HG02970 (cell line): ENCODE data around the gene FTCD.
"Not testable (repeated sequence)": the region's sequence is repeated elsewhere in the genome, so short reads cannot be mapped to it uniquely, and the experiment has no call there.

Experiments
- ATAC-seq: cut with Tn5 transposase; IDR thresholded peaks from one replicate; pipeline ENCODE4 v1.9.1; 2021; ENCODE audit warnings: mild to moderate bottlenecking, moderate library complexity, moderate number of reproducible peaks; ENCODE audit not compliant: unreplicated experiment, low FRiP score

The FTCD gene

DNA sequence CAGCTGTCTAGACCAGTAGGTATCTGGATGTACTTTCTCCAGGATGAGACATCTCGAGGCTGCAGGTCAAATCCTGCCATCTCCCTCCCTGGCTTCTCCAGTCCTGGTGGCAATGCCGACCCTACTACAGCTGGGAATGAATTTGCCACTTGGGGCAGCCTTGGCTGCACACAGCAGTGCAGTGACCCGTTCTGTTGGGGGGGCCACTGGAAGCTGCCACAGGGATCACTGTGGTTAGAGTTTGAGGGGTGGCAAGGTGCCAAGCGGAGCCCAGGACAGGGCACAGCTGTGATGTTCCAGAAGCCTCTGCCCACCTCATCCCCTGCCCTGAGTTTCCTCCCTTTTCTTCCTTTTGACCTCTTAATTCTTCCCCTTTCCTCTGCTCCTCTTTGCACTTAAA is 40.4 kb downstream of the FTCD start:
- ATAC-seq = no peak

DNA sequence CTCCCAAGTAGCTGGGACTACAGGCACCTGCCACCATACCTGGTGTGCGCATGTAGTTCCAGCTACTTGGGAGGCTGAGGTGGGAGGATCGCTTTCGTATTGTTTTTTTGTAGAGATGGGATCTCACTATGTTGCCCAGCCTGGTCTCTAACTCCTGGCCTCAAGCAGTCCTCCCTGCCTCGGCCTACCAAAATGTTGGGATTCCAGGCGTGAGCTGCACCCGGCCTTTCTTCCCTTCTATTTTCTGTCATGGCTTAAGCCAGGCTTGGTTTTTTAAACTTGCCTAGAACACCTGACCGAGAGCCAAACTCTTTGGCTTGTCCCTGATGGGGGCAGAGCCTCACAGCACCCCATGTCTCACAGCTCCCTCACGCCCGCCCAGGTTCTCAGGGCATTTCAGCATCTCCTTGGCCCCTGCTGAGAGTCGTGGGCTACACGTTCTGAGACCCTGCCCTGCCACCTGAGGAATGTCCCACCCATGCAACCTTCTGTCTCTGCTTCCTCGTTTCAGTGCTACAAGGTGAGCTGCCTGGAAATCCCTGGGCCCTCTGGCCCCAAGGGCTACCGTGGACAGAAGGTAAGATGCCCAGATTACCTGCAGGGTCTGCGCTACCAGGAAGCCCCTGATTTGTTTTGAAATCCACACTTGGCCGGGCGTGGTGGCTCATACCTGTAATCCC is 41.7 kb downstream of the FTCD start:
- ATAC-seq = no peak

DNA sequence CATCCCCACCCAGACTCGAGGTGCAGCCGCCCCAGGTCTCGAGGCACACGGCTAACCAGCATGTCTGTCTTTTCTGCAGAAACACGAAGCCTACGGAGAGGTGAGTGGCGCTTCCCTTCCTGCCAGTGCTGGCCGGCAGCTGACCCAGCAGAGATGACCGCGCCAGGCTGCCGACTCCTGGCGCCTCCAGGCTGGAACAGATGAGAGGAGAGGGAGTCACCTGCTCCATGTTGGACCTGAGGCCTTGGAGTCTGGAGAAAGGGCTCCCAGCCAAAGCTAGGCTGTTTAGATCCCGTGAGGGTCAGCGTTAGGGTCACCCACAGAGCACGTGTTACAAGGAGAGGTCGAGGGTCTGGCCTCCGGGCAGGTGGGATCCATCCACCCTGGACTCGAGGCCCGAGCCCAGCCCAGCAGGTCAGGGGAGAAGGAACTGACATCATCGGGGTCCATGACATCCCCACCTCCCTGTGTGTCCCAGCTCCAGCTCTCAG is 42.6 kb downstream of the FTCD start:
- ATAC-seq = no peak

DNA sequence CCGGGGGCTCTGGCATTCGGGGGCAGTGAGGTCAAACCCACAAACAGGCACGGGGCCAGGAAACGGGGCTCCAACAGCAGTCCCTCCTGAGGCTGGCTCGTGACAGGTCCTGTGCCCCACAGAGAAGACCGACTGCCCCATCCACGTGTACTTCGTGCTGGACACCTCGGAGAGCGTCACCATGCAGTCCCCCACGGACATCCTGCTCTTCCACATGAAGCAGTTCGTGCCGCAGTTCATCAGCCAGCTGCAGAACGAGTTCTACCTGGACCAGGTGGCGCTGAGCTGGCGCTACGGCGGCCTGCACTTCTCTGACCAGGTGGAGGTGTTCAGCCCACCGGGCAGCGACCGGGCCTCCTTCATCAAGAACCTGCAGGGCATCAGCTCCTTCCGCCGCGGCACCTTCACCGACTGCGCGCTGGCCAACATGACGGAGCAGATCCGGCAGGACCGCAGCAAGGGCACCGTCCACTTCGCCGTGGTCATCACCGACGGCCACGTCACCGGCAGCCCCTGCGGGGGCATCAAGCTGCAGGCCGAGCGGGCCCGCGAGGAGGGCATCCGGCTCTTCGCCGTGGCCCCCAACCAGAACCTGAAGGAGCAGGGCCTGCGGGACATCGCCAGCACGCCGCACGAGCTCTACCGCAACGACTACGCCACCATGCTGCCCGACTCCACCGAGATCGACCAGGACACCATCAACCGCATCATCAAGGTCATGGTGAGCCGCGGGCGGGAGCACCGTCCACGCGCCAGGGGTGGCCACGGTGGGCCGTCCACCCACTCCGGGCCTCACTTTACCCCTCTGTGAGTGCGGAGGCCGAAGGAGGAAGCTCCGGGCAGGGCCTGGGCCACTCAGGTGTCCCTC is 43.3 kb downstream of the FTCD start:
- ATAC-seq = no peak

- no peak for ATAC-seq
Measured at GRCh38 chr21:46111193-46111571, 44.2 kb downstream of the FTCD start.

GRCh38 chr21:46110499-46111192 is 44.7 kb downstream of the FTCD start:
- ATAC-seq = no peak

DNA sequence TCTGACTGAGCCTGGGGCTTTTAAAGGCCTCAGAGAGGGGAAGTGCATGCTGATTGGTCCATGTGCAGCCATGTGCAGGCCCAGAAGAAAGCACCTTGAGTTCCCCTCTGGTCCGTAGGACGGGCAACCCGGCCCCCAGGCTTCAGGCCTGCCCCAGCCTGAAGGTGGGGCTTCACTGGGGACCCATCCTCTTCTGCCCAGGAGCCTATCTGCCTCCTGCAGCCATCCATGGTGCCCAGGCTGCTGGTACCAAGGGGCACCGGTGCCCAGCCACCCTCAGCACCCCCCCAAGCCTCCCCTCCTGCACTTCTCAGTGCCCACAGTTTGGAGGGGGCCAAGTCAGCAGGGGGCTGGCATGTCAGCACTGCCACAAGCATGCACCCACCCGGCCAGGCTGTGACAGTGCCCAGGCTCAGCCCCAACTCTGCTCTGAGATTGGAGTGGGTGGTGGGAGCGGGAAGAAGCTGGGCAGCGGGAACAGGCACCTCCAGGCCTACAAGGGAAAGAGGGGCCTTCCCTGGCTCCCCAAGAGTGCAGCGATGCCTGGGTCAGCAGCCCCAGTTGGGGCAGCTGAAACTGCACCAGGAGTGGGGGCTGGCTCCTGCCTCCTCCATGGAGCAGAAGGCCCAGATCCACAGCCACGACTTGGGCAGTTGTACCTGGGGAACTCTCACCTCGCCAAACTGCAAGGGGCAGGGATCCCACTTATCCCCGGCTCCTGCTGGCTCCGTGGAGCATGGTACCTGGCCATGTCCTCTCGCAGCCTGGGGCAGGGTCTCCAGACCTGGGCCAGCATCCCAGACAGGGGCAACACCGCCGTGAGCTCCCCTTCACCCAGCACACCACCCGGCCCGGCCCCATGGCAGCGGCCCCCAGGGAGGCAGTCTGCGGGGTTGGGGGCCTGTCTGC is 45.8 kb downstream of the FTCD start:
- no peak for ATAC-seq

DNA sequence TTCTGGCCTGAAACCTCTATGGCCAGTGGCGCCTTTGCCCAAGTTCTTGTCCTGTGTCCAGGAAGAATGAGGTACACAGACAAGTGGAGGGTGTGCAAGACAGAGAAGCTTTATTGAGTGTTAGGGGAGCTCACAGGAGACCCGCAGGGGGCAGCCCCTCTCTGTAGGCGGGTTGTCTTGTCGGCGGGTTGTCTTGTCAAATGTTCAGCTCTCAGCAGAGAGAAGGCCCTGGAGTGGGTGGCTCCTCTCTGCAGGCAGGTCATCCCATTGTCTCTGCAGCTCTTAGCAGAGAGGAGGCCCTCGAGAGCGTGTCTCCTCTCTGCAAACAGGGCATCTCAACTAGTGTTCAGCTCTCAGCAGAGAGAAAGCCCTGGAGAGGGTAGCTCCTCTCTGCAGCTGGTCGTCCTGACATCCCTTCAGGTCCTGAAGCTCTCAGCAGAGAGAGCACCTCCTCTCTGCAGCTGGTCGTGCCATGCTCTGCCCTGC is 46.5 kb downstream of the FTCD start:
- no peak for ATAC-seq

- ATAC-seq = not testable (repeated sequence)
Measured at GRCh38 chr21:46107376-46107775, 48.0 kb downstream of the FTCD start.

DNA sequence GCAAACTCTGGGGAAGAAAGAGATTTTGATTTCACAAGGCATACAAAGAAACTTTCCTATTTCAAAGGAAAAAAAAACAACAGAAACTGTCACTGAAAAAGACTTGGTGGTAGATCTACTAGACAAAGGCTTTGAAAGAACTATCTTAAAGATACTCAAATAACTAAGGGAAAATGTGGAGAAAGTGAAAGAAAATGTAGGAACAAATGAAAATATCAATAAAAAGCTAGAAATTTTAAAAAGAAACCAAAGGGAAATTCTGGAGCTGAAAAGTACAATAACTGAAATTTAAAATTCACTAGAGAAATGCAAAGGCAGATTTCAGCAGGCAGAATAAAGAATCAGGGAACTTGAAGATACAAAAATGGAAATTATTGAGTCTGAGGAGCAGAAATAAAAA is 51.3 kb downstream of the FTCD start:
- no peak for ATAC-seq

GRCh38 chr21:46100906-46101305 is 54.5 kb downstream of the FTCD start:
- ATAC-seq = no peak

DNA sequence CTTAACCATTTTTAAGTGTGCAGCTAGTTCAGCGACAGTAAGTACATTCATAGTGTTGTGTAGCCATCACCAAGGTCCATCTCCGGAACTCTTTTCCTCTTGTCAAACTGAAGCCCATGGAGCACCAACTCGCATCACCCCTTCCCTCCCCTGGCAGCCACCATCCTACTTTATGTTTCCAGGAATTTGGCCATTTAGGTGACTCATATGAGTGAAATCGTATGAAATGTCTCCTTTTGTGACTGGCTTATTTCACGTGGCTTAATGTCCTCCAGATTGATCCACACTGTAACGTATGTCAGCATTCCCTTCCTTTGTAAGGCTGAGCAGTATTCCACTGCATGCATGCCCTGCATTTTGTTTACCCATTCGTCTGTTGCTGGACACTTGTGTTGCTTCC is 55.0 kb downstream of the FTCD start:
- no peak for ATAC-seq

GRCh38 chr21:46100020-46100419 is 55.4 kb downstream of the FTCD start:
- ATAC-seq = no peak

DNA sequence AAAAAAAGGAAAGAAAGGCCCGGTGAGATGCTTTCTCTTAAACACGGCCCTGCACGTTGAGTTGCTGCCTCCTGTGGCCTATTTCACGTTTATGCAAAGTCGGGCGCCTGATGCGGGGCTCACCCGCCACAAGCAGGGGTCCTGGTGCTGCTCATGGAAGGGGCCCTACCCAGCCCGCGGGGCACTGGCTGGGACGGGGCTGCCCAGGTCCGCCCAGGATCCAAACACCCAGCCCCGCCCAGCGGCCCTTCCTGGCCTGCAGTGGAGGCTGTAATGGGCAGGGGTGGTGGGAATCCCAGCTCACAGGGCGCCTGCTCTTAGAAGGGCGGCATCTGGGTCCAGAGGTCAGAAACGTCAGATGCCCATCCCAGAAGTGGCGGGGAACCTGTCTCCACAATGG is 55.9 kb downstream of the FTCD start:
- no peak for ATAC-seq

DNA sequence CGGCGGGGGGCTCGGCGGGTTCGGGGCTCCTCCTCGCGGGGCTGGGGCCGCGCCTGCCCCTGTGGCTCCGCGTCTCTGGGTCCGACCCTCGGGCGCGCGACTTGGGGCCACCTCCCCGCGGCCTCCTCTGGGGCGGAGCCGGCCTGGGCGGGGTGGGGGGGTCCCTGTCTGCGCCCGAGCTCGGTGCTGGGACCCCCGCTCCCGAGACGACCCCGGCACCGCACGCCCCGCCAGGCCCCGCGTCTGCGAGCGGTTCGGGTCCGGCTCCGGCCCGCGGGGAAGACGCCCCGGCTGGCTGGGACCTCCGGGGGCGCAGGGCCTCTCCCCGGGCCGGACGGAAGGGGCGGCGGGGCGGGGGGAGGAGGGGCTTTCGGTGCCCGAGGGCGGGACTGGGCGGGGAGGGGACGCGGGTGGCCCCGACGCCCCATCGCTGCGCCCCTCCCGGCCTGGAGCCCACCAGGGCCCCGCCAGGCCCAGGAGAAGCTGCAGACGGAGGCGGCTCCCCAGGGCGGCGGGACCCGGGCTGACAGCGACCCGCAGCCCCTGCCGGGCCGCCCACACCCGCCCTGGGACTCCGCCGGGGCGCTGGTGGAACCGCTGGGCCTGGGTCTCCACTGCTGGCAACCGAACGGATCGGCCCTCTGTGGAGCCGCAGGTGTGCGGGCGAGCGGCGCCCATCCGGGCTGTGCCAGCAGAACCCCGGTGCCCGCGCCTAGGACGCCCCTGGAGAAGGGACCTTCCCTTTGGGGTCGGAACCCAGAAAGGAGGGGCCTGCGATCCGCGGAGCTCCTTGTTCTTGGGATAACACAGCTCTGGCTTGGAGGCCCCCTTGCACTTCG is 56.9 kb downstream of the FTCD start:
- no peak for ATAC-seq

DNA sequence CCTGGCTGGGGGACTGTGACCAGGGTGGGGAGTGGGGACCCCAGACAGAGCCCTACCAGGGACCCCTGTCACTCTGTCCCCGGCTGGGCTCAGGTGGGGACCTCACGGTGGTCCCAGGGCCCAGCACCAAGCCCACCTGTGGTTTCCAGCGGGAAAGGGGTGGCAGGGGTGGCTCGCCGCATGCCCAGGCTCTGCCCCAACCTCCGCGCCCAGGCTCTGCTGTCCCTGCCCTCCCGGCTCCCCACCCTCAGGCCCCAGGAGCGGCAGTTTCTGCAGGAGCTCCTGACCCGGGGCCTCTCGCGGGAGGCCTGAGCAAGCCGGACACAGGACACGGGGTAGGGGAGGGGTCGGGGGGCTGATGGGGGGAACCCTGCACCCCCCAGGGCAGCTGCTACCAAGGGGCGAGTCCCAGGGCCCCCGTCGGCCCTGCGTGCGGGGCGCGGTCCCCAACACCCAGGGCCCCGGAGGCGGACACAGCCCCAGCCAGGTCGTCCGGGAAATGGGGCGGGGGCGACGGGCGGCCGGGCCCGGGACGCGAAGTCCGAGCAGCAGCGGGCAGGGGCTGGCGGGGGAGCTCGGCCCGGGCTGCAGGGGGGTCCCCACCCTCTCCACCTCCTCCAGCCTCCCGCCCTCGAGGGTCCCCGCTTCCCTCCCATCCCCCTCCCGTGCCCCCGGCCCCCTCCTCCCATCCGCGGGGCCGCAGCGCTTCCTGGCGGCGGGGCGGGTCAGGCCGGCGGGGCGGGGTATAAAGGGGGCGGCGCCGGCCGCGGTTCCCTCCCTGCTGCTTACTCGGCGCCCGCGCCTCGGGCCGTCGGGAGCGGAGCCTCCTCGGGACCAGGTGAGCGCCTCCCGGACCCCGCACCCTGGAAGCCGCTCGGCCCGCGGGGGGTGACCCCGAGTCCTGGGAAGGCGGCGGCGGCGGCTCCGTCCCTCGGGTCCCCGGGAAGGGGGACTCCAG is 57.8 kb downstream of the FTCD start, which contains the start of gene COL6A2:
Gene COL6A2, plus strand, starts transcription at position 777 of the 958 bp plus-strand sequence.
- no peak for ATAC-seq

GRCh38 chr21:46096596-46097335 is 58.6 kb downstream of the FTCD start:
- no peak for ATAC-seq
